HEK293 (cell line): ENCODE results near the gene VCPKMT.

ENCODE experiments used
- CTCF ChIA-PET: fragments of 350-600 bp; formaldehyde crosslinking; extraction: SDS; loops from one replicate; lab custom pipeline; 2021; ENCODE audit warnings: antibody characterized with exemption; lab: Yijun Ruan, JAX
- POLR2A ChIA-PET: fragments of 300-600 bp; formaldehyde crosslinking; extraction: SDS; loops from one replicate; lab custom pipeline; 2020; ENCODE audit warnings: antibody characterized with exemption, inconsistent platforms; lab: Yijun Ruan, JAX
- H3K27ac ChIP-seq: fragments of 200-500 bp; sonication (Bioruptor generic); 2 replicates; pipeline ENCODE4 v1.5.1; 2014; ENCODE audit warnings: low read depth, low read length, control low read depth, inconsistent platforms; ENCODE audit errors: extremely low read depth
- H3K36me3 ChIP-seq, 2 experiments: fragments of 200-500 bp in 1 of 2; sonication (Bioruptor generic) in 1 of 2; 1 replicate in 1 of 2; 2 replicates in 1 of 2; pipeline ENCODE4 v1.5.1; 2014 to 2017; ENCODE audit warnings: inconsistent platforms in 2 of 2, low read length in 2 of 2; ENCODE audit not compliant: control insufficient read depth in 2 of 2, insufficient read depth in 1 of 2
- H3K4me1 ChIP-seq: fragments of 200-500 bp; sonication (Bioruptor generic); 2 replicates; pipeline ENCODE4 v1.5.1; 2014; ENCODE audit warnings: mild to moderate bottlenecking, low read length, inconsistent platforms; ENCODE audit not compliant: control insufficient read depth, insufficient read depth
- H3K4me3 ChIP-seq: 2 replicates; pipeline ENCODE4 v1.5.1; 2011; ENCODE audit warnings: low read depth, mild to moderate bottlenecking, control low read depth, low read length, moderate library complexity
- H3K9me3 ChIP-seq: fragments of 200-500 bp; sonication (Bioruptor generic); 2 replicates; pipeline ENCODE4 v1.5.1; 2014; ENCODE audit warnings: low read depth, low read length, inconsistent platforms; ENCODE audit not compliant: control insufficient read depth, insufficient read depth
- GFI1B ChIP-seq: fragments of 450-650 bp; formaldehyde crosslinking; IDR thresholded peaks from 2 replicates; pipeline ENCODE4 v1.5.1; 2016; ENCODE audit warnings: missing biosample characterization, missing genetic modification characterization
- GLIS1 ChIP-seq: fragments of 450-650 bp; formaldehyde crosslinking; IDR thresholded peaks from 2 replicates; pipeline ENCODE4 v1.5.1; 2016; ENCODE audit warnings: missing biosample characterization, missing genetic modification characterization
- HOXD13 ChIP-seq: sonication (generic); formaldehyde crosslinking; IDR thresholded peaks from 2 replicates; pipeline ENCODE4 v1.8.0; 2022; ENCODE audit warnings: missing genetic modification reagents, borderline replicate concordance
- KLF16 ChIP-seq: fragments of 450-650 bp; formaldehyde crosslinking; IDR thresholded peaks from 2 replicates; pipeline ENCODE4 v1.5.1; 2017; ENCODE audit warnings: missing biosample characterization, missing genetic modification characterization
- MYNN ChIP-seq: fragments of 450-650 bp; formaldehyde crosslinking; IDR thresholded peaks from 2 replicates; pipeline ENCODE4 v1.5.1; 2016; ENCODE audit warnings: missing biosample characterization, missing genetic modification characterization, borderline replicate concordance
- YY2 ChIP-seq: fragments of 450-650 bp; formaldehyde crosslinking; IDR thresholded peaks from 2 replicates; pipeline ENCODE4 v1.5.1; 2016; ENCODE audit warnings: missing biosample characterization, missing genetic modification characterization
- ZBTB1 ChIP-seq: fragments of 450-650 bp; formaldehyde crosslinking; IDR thresholded peaks from 2 replicates; pipeline ENCODE4 v1.5.1; 2016; ENCODE audit warnings: missing biosample characterization, missing genetic modification characterization
- ZBTB17 ChIP-seq: fragments of 450-650 bp; formaldehyde crosslinking; IDR thresholded peaks from 2 replicates; pipeline ENCODE4 v1.5.1; 2016; ENCODE audit warnings: missing biosample characterization, missing genetic modification characterization
- ZNF2 ChIP-seq: fragments of 450-650 bp; formaldehyde crosslinking; IDR thresholded peaks from 2 replicates; pipeline ENCODE4 v1.5.1; 2016; ENCODE audit warnings: missing biosample characterization, missing genetic modification characterization
- ZNF202 ChIP-seq: fragments of 450-650 bp; formaldehyde crosslinking; IDR thresholded peaks from 2 replicates; pipeline ENCODE4 v1.5.1; 2016; ENCODE audit warnings: missing biosample characterization, missing genetic modification characterization, borderline replicate concordance
- ZNF335 ChIP-seq: fragments of 450-650 bp; formaldehyde crosslinking; conservative IDR thresholded peaks from 2 replicates; pipeline ENCODE4 v1.5.1; 2016; ENCODE audit warnings: missing biosample characterization, missing genetic modification characterization
- ZNF354C ChIP-seq: fragments of 450-650 bp; formaldehyde crosslinking; IDR thresholded peaks from 2 replicates; pipeline ENCODE4 v1.5.1; 2016; ENCODE audit warnings: missing biosample characterization, missing genetic modification characterization, low read depth, borderline replicate concordance
- ZNF501 ChIP-seq: fragments of 450-650 bp; formaldehyde crosslinking; IDR thresholded peaks from 2 replicates; pipeline ENCODE4 v1.5.1; 2016; ENCODE audit warnings: missing biosample characterization, missing genetic modification characterization
- ZNF658 ChIP-seq: fragments of 450-650 bp; formaldehyde crosslinking; IDR thresholded peaks from 2 replicates; pipeline ENCODE4; 2016; ENCODE audit warnings: missing biosample characterization, missing genetic modification characterization
- ZNF660 ChIP-seq: fragments of 450-650 bp; IDR thresholded peaks from 2 replicates; pipeline ENCODE4 v1.5.1; 2018; ENCODE audit warnings: missing biosample characterization, mild to moderate bottlenecking, missing genetic modification characterization
- ZNF76 ChIP-seq: fragments of 450-650 bp; formaldehyde crosslinking; IDR thresholded peaks from 2 replicates; pipeline ENCODE4; 2016; ENCODE audit warnings: low read depth, missing biosample characterization, missing genetic modification characterization, borderline replicate concordance
- TF ChIP-seq, protein P1 (sequence below): fragments of 450-650 bp; formaldehyde crosslinking; IDR thresholded peaks from 2 replicates; pipeline ENCODE4 v1.5.1; 2016; ENCODE audit warnings: missing biosample characterization, missing genetic modification characterization, low read depth
- TF ChIP-seq, protein P2 (sequence below): fragments of 450-650 bp; formaldehyde crosslinking; IDR thresholded peaks from 2 replicates; pipeline ENCODE4 v1.5.1; 2017; ENCODE audit warnings: missing biosample characterization, missing genetic modification characterization
- TF ChIP-seq, protein P3 (sequence below): fragments of 450-650 bp; formaldehyde crosslinking; IDR thresholded peaks from 2 replicates; pipeline ENCODE4 v1.5.1; 2016; ENCODE audit warnings: missing biosample characterization, missing genetic modification characterization

VCPKMT gene

DNA sequence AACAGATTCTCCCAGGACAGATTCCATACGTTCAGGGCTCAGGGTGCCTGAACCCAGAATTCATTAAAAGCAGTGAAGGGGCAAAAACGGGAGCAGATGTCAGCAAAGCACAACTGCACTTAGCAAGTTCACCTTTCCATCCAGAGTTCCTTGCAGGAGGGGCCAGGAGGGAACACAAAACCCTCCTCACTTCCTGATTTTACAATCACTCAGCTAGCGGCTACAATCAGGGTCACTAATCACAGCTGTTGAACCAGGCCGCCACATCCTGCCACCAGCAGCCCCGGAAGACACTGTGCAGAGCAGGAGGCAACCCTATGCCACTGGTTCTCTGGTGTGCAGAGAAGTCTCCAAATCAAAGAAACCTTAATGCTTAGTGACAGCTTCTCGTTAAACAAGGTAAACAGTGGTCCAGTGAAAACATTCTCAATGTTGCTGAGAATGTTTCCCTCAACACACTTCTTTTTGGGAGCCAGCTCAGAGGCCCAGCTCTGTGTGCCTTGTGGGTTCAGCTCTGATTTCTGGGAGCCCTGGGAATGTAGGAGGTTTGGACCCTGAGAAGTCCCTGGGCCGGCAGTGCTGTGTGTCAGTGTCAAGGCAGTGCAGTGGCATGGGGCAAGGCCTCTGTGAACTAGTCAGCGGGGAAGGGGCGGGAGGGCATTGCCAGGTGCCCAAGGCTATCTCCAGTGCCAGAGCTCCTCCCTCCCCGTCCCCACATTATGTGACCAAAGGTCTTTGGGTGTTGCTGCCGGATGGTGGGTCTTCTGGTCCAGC is 54.5 kb downstream of the VCPKMT start:
- ChIA-PET CTCF (interaction anchor here (0.7 to 1.6 kb wide), 6 partner anchors 10 to 209 kb away, joined by 3 to 5 read pairs (median 3); partner anchors contain the start of gene NEMF), POLR2A (interaction anchor here (0.7 to 1.4 kb wide), 3 partner anchors 9 to 199 kb away, joined by 3 to 7 read pairs (median 3); partner anchors contain the start of gene ARF6)
- no peak overlapping the region for H3K4me3 ChIP-seq
- H3K9me3 ChIP-seq = no peaks in the 10 kb centered on the region
- TF ChIP-seq GFI1B (tag by site-specific recombination) = peak; percentile 57
- no peak for TF ChIP-seq KLF16
- peaks cover 18% of the 10 kb centered on the region for H3K4me1 ChIP-seq
- no peaks in the 10 kb centered on the region for H3K36me3 ChIP-seq
- peak overlapping the region; percentile 49 for H3K27ac ChIP-seq

DNA sequence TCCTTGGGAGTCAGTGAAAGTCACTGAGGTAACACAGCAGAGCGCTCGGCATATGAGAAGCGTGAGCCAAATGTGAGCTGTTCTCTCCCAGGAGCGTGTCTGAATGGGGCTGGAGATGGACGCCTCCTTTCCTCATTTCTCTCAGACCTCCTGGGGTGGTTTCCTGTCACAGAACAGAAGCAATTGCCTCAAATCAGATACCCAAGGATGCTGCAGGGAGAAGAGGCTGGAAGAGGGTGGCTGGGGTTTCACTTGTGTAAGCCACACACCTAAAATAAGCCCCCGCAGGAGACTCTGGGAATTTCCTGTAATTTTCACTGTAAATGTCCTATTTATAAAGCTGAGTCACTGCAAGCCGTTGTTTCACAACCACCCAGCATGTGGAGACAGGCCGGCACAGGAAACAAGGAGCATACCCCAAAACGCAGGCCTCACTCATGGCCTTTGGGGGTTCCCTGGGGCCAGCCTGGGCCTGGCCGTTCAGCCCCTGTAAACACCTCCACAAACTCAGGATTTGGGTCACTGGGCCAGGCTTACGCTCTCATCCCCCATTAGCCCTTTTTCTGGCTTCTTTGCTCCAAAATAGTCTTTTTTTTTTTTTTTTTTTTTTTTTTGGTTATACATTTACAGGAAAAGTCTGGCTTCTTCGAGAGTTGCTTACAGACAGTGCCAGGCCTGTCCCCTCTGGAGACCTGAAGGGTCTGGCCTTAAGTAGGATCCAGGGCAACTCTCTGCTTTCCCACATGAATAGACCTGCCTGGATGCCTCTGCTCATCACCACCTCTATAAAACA is 55.3 kb downstream of the VCPKMT start:
- H3K27ac ChIP-seq = peak overlapping the region; percentile 49; the same call in 1 of the 2 replicates
- H3K9me3 ChIP-seq = no peaks in the 10 kb centered on the region
- TF ChIP-seq ZNF76 (no peak), ZBTB17 (tag by site-specific recombination) (no peak), HOXD13 (CRISPR knock-in tag) (no peak), ZNF658 (tag by site-specific recombination) (no peak), ZBTB1 (tag by site-specific recombination) (no peak), ZNF501 (tag by site-specific recombination) (no peak), ZNF354C (tag by site-specific recombination) (no peak), ZNF660 (0 out of 2 replicates have a peak, but pooled peaks have one; percentile 58), ZNF2 (tag by site-specific recombination) (no peak), YY2 (tag by site-specific recombination) (no peak), ZNF335 (tag by site-specific recombination) (peak; percentile 24; the same call in 1 of the 2 replicates), ZNF202 (no peak), GLIS1 (tag by site-specific recombination) (no peak)
- TF ChIP-seq, protein P1, sequence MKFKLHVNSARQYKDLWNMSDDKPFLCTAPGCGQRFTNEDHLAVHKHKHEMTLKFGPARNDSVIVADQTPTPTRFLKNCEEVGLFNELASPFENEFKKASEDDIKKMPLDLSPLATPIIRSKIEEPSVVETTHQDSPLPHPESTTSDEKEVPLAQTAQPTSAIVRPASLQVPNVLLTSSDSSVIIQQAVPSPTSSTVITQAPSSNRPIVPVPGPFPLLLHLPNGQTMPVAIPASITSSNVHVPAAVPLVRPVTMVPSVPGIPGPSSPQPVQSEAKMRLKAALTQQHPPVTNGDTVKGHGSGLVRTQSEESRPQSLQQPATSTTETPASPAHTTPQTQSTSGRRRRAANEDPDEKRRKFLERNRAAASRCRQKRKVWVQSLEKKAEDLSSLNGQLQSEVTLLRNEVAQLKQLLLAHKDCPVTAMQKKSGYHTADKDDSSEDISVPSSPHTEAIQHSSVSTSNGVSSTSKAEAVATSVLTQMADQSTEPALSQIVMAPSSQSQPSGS (tag by site-specific recombination) = no peak
- no peak overlapping the region for H3K4me3 ChIP-seq
- CTCF ChIA-PET = interaction anchor here (0.7 to 1.6 kb wide), 4 partner anchors 199 to 209 kb away, joined by 3 to 4 read pairs (median 4); partner anchors contain the start of gene NEMF
- POLR2A ChIA-PET = interaction anchor here (0.6 to 1.4 kb wide), 2 partner anchors 55 to 168 kb away, joined by 3 read pairs; partner anchors contain the start of genes ARF6 and VCPKMT
- peaks cover 18% of the 10 kb centered on the region for H3K4me1 ChIP-seq
- no peaks in the 10 kb centered on the region for H3K36me3 ChIP-seq

DNA sequence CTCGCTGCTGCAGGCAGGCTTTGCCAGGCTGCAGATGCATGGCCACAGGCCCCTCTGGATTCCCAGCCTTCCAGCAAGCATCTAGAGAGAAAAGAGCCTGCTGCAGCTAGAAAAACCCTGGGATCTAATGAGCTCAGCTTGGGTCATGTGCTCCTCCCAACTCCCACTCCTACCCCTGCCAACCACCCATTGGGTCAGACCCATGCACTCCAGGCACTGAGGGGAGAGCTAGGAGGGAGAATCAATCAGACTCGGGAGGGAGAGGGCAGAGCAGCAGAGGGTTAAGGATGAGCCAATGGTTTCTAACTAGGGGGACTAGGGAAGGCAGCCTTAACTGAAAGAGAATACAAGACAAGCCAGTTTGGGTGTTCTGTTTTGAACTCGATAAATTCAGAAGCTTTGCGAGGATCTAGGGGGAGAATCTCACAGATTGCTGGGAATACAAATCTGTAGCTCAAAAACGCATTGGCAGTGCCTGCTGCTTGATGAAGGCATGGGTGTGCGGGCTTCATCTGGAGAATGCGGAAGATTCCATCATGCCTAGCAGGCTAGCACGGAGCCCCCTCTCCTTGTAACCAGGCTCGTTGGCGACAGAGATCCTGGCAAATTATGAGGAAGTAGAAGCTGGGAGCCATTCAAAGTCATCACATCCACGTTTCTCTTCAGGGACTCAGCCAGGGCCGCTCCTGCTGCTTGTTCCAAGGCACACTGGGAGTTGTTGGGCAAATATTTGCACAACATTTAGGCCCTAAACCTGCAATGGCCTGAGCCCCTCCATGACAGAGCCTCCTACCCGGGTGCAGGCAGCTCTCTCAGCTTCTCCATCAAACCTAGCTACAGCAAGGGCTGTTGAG is 56.4 kb downstream of the VCPKMT start:
- no peak overlapping the region for H3K27ac ChIP-seq
- TF ChIP-seq ZNF660 (peak; percentile 81), MYNN (tag by site-specific recombination) (no peak), ZBTB17 (tag by site-specific recombination) (peak; percentile 95), YY2 (tag by site-specific recombination) (no peak), ZNF335 (tag by site-specific recombination) (no peak)
- TF ChIP-seq, protein P2, sequence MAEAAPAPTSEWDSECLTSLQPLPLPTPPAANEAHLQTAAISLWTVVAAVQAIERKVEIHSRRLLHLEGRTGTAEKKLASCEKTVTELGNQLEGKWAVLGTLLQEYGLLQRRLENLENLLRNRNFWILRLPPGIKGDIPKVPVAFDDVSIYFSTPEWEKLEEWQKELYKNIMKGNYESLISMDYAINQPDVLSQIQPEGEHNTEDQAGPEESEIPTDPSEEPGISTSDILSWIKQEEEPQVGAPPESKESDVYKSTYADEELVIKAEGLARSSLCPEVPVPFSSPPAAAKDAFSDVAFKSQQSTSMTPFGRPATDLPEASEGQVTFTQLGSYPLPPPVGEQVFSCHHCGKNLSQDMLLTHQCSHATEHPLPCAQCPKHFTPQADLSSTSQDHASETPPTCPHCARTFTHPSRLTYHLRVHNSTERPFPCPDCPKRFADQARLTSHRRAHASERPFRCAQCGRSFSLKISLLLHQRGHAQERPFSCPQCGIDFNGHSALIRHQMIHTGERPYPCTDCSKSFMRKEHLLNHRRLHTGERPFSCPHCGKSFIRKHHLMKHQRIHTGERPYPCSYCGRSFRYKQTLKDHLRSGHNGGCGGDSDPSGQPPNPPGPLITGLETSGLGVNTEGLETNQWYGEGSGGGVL (tag by site-specific recombination) = peak; percentile 58
- TF ChIP-seq, protein P3, sequence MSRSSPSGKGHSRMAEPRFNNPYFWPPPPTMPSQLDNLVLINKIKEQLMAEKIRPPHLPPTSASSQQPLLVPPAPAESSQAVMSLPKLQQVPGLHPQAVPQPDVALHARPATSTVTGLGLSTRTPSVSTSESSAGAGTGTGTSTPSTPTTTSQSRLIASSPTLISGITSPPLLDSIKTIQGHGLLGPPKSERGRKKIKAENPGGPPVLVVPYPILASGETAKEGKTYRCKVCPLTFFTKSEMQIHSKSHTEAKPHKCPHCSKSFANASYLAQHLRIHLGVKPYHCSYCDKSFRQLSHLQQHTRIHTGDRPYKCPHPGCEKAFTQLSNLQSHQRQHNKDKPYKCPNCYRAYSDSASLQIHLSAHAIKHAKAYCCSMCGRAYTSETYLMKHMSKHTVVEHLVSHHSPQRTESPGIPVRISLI (tag by site-specific recombination) = no peak

More for the DNA sequence above, 56.4 kb downstream of the VCPKMT start:
- no peaks in the 10 kb centered on the region for H3K36me3 ChIP-seq
- CTCF ChIA-PET = interaction anchor here (0.7 to 1.6 kb wide), 4 partner anchors 21 to 208 kb away, joined by 3 to 4 read pairs (median 4); partner anchors contain the start of gene NEMF
- no peak overlapping the region for H3K4me3 ChIP-seq
- no peaks in the 10 kb centered on the region for H3K9me3 ChIP-seq
- POLR2A ChIA-PET = interaction anchor here (0.6 to 1.4 kb wide), 2 partner anchors 56 to 167 kb away, joined by 3 read pairs; partner anchors contain the start of genes ARF6 and VCPKMT
- peaks cover 18% of the 10 kb centered on the region for H3K4me1 ChIP-seq
